Upper lobe of right lung (tissue), 1 donor: ENCODE measurements around the gene ERFE. TPM values are rescaled to one million over a fixed set of nuclear protein-coding genes. Genes with fewer than 3 reads are reported as not detected.

ENCODE experiments used
- ATAC-seq: fragments of 200-7000 bp; cut with Tn5 transposase; one replicate; pipeline ENCODE4 v1.9.1; 2020; ENCODE audit warnings: mild to moderate bottlenecking, moderate library complexity
- DNase-seq: peaks from one replicate; pipeline ENCODE4 v3.0.0-alpha.2; 2020
- H3K27ac ChIP-seq: fragments of 200-600 bp; one replicate; pipeline ENCODE4 v1.8.0; 2022
- H3K27me3 ChIP-seq: fragments of 200-600 bp; one replicate; pipeline ENCODE4 v1.8.0; 2022; ENCODE audit warnings: mild to moderate bottlenecking
- H3K36me3 ChIP-seq: fragments of 200-600 bp; one replicate; pipeline ENCODE4 v1.8.0; 2022
- H3K4me1 ChIP-seq: fragments of 200-600 bp; one replicate; pipeline ENCODE4 v1.8.0; 2022
- H3K4me3 ChIP-seq: fragments of 200-600 bp; one replicate; pipeline ENCODE4 v1.8.0; 2022; ENCODE audit warnings: mild to moderate bottlenecking
- H3K9me3 ChIP-seq: fragments of 200-600 bp; one replicate; pipeline ENCODE4 v1.8.0; 2022
- CTCF ChIP-seq: fragments of 200-600 bp; IDR thresholded peaks from one replicate; pipeline ENCODE4 v1.8.0; 2022; ENCODE audit warnings: antibody characterized with exemption
- intact Hi-C: fragments of 100-400 bp; cut with DNase I; formaldehyde crosslinking; loops from one replicate; pipeline ENCODE4 v1.11.0; 2022
- total RNA-seq: library from RNA; stranded (reverse); fragmentation: NEBNext Ultra II Directional; extraction: Animal tissue kit (Norgen Biotek cat#: 25700); gene quantifications from one replicate; pipeline ENCODE4 v1.2.1, GENCODE V29; 2021
- donor health status: DM: no; HTN: yes; CAD: no; lungs with severe emphysema.

The ERFE gene
- total RNA-seq, 1 donor from 2014 or later: not detected

- intact Hi-C loops: no loop called here
- no peak for TF ChIP-seq CTCF
- Histone ChIP-seq H3K27ac (no peak overlapping the region), H3K9me3 (no peaks in the 10 kb centered on the region), H3K4me3 (no peak overlapping the region), H3K4me1 (peaks cover 8% of the 10 kb centered on the region), H3K36me3 (peaks cover 17% of the 10 kb centered on the region), H3K27me3 (peaks cover 43% of the 10 kb centered on the region)
- DNase-seq (peak; percentile 40), ATAC-seq (no peak)
Measured at GRCh38 chr2:238164906-238165287, 6.1 kb downstream of the ERFE start.

DNA sequence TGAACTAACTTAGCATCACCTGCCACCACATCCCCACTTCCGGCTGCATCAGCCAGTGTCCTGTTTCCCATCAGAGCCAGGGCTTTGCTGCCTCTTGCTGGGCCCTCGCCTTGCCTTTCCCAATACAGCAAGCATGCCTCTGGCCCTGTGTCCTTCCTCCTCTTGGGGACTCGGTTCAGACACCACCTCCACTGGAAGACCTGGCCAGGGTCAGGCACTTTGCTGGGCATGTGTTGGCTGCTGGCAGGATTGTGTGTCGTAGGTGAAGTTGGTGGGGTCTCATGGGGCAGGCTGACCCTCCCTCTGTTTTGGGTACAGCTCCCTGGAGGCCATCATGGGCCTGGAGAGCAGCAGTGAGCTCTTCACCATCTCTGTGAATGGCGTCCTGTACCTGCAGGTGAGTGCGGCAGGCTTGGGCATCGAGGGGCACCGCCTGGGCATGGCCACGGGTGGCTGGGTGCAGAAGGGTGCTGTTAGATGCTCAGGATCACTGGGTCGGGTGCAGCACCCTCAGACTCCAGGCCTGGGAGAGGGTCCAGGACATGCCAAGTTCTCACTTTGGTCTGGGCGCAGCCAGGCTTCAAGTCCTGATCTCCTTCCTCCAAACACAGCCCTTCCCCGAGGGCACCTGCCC, 6.6 kb downstream of the ERFE start:
- Histone ChIP-seq H3K9me3 (no peaks in the 10 kb centered on the region), H3K4me3 (no peak overlapping the region), H3K36me3 (peaks cover 22% of the 10 kb centered on the region), H3K27me3 (peaks cover 38% of the 10 kb centered on the region), H3K4me1 (peaks cover 13% of the 10 kb centered on the region), H3K27ac (no peak overlapping the region)
- DNase-seq (peak; percentile 56), ATAC-seq (no peak)
- intact Hi-C loops: no loop called here
- no peak for TF ChIP-seq CTCF

DNA sequence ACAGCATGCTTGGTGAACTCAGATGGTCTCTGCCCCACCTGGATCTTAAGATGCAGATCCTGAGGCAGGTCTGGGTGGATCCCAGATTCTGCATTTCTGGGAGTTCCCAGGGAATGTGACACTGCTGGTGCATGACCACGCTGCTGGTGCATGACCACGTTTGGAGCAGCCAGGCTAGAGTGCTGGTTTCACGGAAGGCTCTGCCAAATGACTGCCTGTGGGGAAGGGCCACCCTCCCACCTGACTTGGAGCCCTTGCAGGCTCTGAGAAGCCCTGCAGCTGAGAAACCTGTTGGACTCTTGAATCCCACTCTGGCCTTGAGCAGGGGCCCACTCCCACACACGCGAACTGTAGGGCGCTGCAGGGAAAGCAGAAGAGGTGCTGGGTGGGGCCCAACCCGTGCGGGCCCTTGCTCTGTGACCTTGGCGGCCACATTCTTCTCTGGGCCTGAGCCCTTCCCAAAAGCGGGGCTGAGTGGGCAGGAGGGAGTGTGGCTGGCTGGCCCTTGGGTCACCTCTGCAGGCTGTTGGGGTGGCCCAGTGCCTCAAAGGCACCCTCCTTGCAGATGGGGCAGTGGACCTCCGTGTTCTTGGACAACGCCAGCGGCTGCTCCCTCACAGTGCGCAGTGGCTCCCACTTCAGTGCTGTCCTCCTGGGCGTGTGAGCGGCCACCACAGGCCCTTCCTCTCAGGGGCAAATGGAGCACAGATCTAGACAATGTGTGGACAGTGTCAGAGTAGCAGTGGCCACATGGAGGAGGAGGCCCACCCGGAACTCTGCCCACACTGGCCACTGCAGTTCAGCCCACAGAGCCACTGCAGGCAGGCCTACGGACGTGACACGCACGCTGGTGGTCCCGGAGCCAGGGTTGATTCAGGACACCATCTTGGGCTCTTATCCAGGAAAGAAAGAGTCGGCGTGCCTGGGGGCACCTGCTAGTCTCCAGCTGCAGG, 7.9 kb downstream of the ERFE start:
- ATAC-seq (no peak), DNase-seq (peak; percentile 59)
- no peak overlapping the region for H3K4me3 ChIP-seq
- intact Hi-C loops: no loop called here
- H3K4me1 ChIP-seq: peaks cover 19% of the 10 kb centered on the region
- H3K27ac ChIP-seq: no peak overlapping the region
- H3K9me3 ChIP-seq: no peaks in the 10 kb centered on the region
- peaks cover 35% of the 10 kb centered on the region for H3K36me3 ChIP-seq
- peaks cover 26% of the 10 kb centered on the region for H3K27me3 ChIP-seq
- no peak for TF ChIP-seq CTCF

GRCh38 chr2:238167344-238167715, 8.6 kb downstream of the ERFE start:
- no peak for TF ChIP-seq CTCF
- Histone ChIP-seq H3K4me3 (no peak overlapping the region), H3K9me3 (no peaks in the 10 kb centered on the region), H3K4me1 (peaks cover 19% of the 10 kb centered on the region), H3K27me3 (peaks cover 20% of the 10 kb centered on the region), H3K36me3 (peaks cover 42% of the 10 kb centered on the region), H3K27ac (no peak overlapping the region)
- intact Hi-C loops: no loop called here
- DNase-seq: peak; percentile 49
- ATAC-seq: no peak

GRCh38 chr2:238167761-238168160, 9.0 kb downstream of the ERFE start:
- Histone ChIP-seq H3K4me1 (peaks cover 19% of the 10 kb centered on the region), H3K27me3 (peaks cover 16% of the 10 kb centered on the region), H3K36me3 (peaks cover 46% of the 10 kb centered on the region), H3K27ac (no peak overlapping the region), H3K9me3 (no peaks in the 10 kb centered on the region), H3K4me3 (no peak overlapping the region)
- DNase-seq (peak; percentile 56), ATAC-seq (no peak)
- TF ChIP-seq CTCF: no peak
- intact Hi-C loops: no loop called here
